ENCODE data around the gene SLAMF7. TPM values are rescaled to one million over a fixed set of nuclear protein-coding genes. Genes with fewer than 3 reads are reported as not detected.

Gene SLAMF7
- total RNA-seq, 1 donor: not detected

GRCh38 chr1:160741092-160741501, 2.0 kb downstream of the SLAMF7 start:
- H3K4me3 ChIP-seq (ENCODE audit: insufficient read depth, low read length): no peak overlapping the region
- no peak for DNase-seq (ENCODE audit: insufficient read length, low spot score, missing footprints)

GRCh38 chr1:160741612-160742348, 2.7 kb downstream of the SLAMF7 start:
- no peak for DNase-seq (ENCODE audit: insufficient read length, low spot score, missing footprints)
- TF ChIP-seq CTCF (IDR thresholded peaks at IDR 0.05; ENCODE audit: extremely low read depth, low read depth, low read length): no peak
- no peaks in the 10 kb centered on the region for H3K4me1 ChIP-seq (ENCODE audit: insufficient read depth, low read length)

More at GRCh38 chr1:160741092-160741501, 2.0 kb downstream of the SLAMF7 start:
- H3K79me2 ChIP-seq (ENCODE audit: insufficient read depth, low read length): no peaks in the 10 kb centered on the region
- no peak overlapping the region for H2AFZ ChIP-seq (ENCODE audit: low read length)
- no peak overlapping the region for H3K27ac ChIP-seq (ENCODE audit: low read depth, low read length)
- H3K27me3 ChIP-seq (ENCODE audit: insufficient read depth, low read length): no peaks in the 10 kb centered on the region
- TF ChIP-seq CTCF (IDR thresholded peaks at IDR 0.05; ENCODE audit: extremely low read depth, low read depth, low read length): no peak
- H3K4me1 ChIP-seq (ENCODE audit: insufficient read depth, low read length): no peaks in the 10 kb centered on the region
- no peaks in the 10 kb centered on the region for H3K36me3 ChIP-seq (ENCODE audit: insufficient read depth, low read length)
- H4K20me1 ChIP-seq (ENCODE audit: insufficient read depth, low read length): no peaks in the 10 kb centered on the region
- no peak overlapping the region for H3K4me2 ChIP-seq (ENCODE audit: insufficient read depth, low read length)
- H3K9me3 ChIP-seq (ENCODE audit: low read depth, low read length): no peaks in the 10 kb centered on the region

GRCh38 chr1:160742428-160743127, 3.5 kb downstream of the SLAMF7 start:
- DNase-seq (ENCODE audit: insufficient read length, low spot score, missing footprints): no peak
- TF ChIP-seq CTCF (IDR thresholded peaks at IDR 0.05; ENCODE audit: extremely low read depth, low read depth, low read length): no peak
- Histone ChIP-seq H3K36me3 (ENCODE audit: insufficient read depth, low read length) (no peaks in the 10 kb centered on the region), H2AFZ (ENCODE audit: low read length) (no peak overlapping the region), H4K20me1 (ENCODE audit: insufficient read depth, low read length) (no peaks in the 10 kb centered on the region), H3K4me3 (ENCODE audit: insufficient read depth, low read length) (no peak overlapping the region), H3K79me2 (ENCODE audit: insufficient read depth, low read length) (no peaks in the 10 kb centered on the region), H3K27ac (ENCODE audit: low read depth, low read length) (no peak overlapping the region), H3K27me3 (ENCODE audit: insufficient read depth, low read length) (no peaks in the 10 kb centered on the region), H3K4me1 (ENCODE audit: insufficient read depth, low read length) (no peaks in the 10 kb centered on the region), H3K9me3 (ENCODE audit: low read depth, low read length) (no peaks in the 10 kb centered on the region), H3K4me2 (ENCODE audit: insufficient read depth, low read length) (no peak overlapping the region)

More at GRCh38 chr1:160741612-160742348, 2.7 kb downstream of the SLAMF7 start:
- Histone ChIP-seq H3K36me3 (ENCODE audit: insufficient read depth, low read length) (no peaks in the 10 kb centered on the region), H4K20me1 (ENCODE audit: insufficient read depth, low read length) (no peaks in the 10 kb centered on the region), H2AFZ (ENCODE audit: low read length) (no peak overlapping the region), H3K27ac (ENCODE audit: low read depth, low read length) (no peak overlapping the region), H3K79me2 (ENCODE audit: insufficient read depth, low read length) (no peaks in the 10 kb centered on the region), H3K27me3 (ENCODE audit: insufficient read depth, low read length) (no peaks in the 10 kb centered on the region), H3K4me3 (ENCODE audit: insufficient read depth, low read length) (no peak overlapping the region), H3K9me3 (ENCODE audit: low read depth, low read length) (no peaks in the 10 kb centered on the region), H3K4me2 (ENCODE audit: insufficient read depth, low read length) (no peak overlapping the region)

GRCh38 chr1:160743266-160743665, 4.2 kb downstream of the SLAMF7 start:
- no peak for TF ChIP-seq CTCF (IDR thresholded peaks at IDR 0.05; ENCODE audit: extremely low read depth, low read depth, low read length)
- Histone ChIP-seq H3K4me3 (ENCODE audit: insufficient read depth, low read length) (no peak overlapping the region), H3K79me2 (ENCODE audit: insufficient read depth, low read length) (no peaks in the 10 kb centered on the region), H3K27ac (ENCODE audit: low read depth, low read length) (no peak overlapping the region), H2AFZ (ENCODE audit: low read length) (no peak overlapping the region), H3K36me3 (ENCODE audit: insufficient read depth, low read length) (no peaks in the 10 kb centered on the region), H3K9me3 (ENCODE audit: low read depth, low read length) (no peaks in the 10 kb centered on the region), H4K20me1 (ENCODE audit: insufficient read depth, low read length) (no peaks in the 10 kb centered on the region), H3K27me3 (ENCODE audit: insufficient read depth, low read length) (no peaks in the 10 kb centered on the region), H3K4me1 (ENCODE audit: insufficient read depth, low read length) (no peaks in the 10 kb centered on the region), H3K4me2 (ENCODE audit: insufficient read depth, low read length) (no peak overlapping the region)
- no peak for DNase-seq (ENCODE audit: insufficient read length, low spot score, missing footprints)
